ENCODE measurements around the gene ATXN7L1. TPM values are rescaled to one million over a fixed set of nuclear protein-coding genes. Genes with fewer than 3 reads are reported as not detected.

Gene ATXN7L1
- total RNA-seq, 1 experiment from 2014 or later: 29.9 TPM

DNA sequence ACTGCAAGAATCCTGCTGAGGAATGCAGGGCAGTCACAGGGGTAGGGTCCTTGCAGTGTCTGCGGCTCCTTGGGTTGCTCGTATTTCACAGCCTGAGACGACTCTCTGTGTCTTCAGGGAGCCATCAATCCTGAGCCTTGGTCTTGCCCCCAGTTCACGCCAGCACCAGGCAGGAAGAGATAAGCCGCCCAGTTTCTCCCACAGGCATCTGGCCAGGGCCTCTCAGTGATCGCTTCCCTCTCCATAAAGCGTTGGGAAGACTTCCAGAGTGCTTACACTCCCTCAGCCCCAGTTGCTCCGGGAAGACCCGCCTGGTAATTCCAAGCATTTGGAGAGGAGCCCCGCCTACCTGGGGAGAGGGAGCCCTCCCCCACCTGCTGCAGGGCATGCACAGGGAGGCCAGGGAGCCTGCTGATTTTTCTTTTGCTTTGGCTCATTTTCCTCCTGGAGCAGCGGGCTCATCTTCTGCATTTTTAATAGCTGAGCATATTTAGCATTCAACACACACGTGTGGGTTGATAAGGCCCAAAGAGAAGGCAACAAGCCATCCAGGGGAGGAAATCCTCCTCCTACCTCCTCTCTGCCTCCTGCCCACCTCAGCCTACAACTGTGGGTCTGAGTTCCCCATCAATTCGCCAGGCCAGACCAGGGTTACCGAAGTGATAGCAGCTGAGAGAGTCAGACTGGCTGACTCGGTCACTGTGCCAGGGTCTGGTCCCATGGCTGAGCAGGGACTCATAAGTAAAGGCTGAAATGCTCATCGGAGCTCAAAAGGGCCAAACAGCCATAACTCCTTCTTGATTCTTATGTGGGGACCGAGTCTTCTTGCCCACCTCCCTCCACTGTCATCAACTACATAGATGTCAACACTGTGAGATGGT lies 220.7 kb downstream of the ATXN7L1 start:
- TF ChIP-seq, protein P1, sequence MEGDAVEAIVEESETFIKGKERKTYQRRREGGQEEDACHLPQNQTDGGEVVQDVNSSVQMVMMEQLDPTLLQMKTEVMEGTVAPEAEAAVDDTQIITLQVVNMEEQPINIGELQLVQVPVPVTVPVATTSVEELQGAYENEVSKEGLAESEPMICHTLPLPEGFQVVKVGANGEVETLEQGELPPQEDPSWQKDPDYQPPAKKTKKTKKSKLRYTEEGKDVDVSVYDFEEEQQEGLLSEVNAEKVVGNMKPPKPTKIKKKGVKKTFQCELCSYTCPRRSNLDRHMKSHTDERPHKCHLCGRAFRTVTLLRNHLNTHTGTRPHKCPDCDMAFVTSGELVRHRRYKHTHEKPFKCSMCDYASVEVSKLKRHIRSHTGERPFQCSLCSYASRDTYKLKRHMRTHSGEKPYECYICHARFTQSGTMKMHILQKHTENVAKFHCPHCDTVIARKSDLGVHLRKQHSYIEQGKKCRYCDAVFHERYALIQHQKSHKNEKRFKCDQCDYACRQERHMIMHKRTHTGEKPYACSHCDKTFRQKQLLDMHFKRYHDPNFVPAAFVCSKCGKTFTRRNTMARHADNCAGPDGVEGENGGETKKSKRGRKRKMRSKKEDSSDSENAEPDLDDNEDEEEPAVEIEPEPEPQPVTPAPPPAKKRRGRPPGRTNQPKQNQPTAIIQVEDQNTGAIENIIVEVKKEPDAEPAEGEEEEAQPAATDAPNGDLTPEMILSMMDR (conservative IDR thresholded peaks at IDR 0.05; ENCODE audit: low read depth, low read length): no peak
- TF ChIP-seq EZH2 (IDR thresholded peaks at IDR 0.05; ENCODE audit: borderline replicate concordance, low read depth, low read length, poor library complexity, severe bottlenecking): no peak
- Histone ChIP-seq H3K36me3 (ENCODE audit: insufficient read depth, low read length, poor library complexity, severe bottlenecking) (peaks cover 24% of the 10 kb centered on the region), H3K9me3 (ENCODE audit: low read depth, low read length, poor library complexity, severe bottlenecking) (no peaks in the 10 kb centered on the region), H3K4me3 (ENCODE audit: low read depth, low read length, poor library complexity, severe bottlenecking) (no peak overlapping the region), H3K27me3 (replicated peaks; ENCODE audit: insufficient read depth, low read depth, low read length, poor library complexity) (no peaks in the 10 kb centered on the region), H3K27ac (ENCODE audit: low read depth, low read length, poor library complexity, severe bottlenecking) (peak overlapping the region; percentile 55), H3K4me1 (ENCODE audit: insufficient read depth, low read length, poor library complexity, severe bottlenecking) (peaks cover 50% of the 10 kb centered on the region)
- POLR2A ChIA-PET (ENCODE audit: low non-redundant PET): no interaction called here
- CTCF ChIA-PET: interaction anchor here (0.9 kb wide), 1 partner anchor 124 kb away, joined by 7 read pairs; no protein-coding TSS in a partner anchor
- BruUV-seq (replicated peaks): no TSS peak
- intact Hi-C loops (cut with micrococcal nuclease; ENCODE audit: unreplicated experiment): loop anchor here (10.0 kb wide), 2 partner anchors 219 to 279 kb away; partner anchors contain the start of gene ATXN7L1
- peak; percentile 58 for DNase-seq (ENCODE audit: low spot score)

DNA sequence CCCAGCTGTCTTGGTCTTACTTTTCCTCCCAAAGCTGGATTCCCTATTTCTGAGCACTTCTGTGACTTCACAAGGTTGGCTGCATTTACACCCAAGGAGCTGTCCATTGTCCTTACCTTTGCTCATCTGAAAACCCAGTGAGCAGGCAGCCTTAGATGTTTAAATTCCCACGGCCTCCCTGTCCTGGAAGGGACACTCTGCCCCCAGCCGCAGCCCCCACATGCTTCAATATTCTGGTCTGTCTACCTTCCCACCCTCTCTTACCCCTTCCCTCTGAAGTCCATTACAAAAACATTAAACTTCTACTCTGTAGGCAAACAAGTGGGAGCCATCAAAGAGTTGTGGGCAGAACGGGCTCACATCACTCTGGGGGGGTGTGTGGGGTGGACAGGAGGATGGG lies 221.3 kb downstream of the ATXN7L1 start:
- Histone ChIP-seq H3K27me3 (replicated peaks; ENCODE audit: insufficient read depth, low read depth, low read length, poor library complexity) (no peaks in the 10 kb centered on the region), H3K4me1 (ENCODE audit: insufficient read depth, low read length, poor library complexity, severe bottlenecking) (peaks cover 56% of the 10 kb centered on the region), H3K27ac (ENCODE audit: low read depth, low read length, poor library complexity, severe bottlenecking) (peak overlapping the region; percentile 55), H3K36me3 (ENCODE audit: insufficient read depth, low read length, poor library complexity, severe bottlenecking) (peaks cover 25% of the 10 kb centered on the region), H3K9me3 (ENCODE audit: low read depth, low read length, poor library complexity, severe bottlenecking) (no peaks in the 10 kb centered on the region), H3K4me3 (ENCODE audit: low read depth, low read length, poor library complexity, severe bottlenecking) (no peak overlapping the region)
- no TSS peak for BruUV-seq (replicated peaks)
- CTCF ChIA-PET: interaction anchor here (0.5 to 0.9 kb wide), 3 partner anchors 34 to 278 kb away, joined by 3 to 7 read pairs (median 5); no protein-coding TSS in a partner anchor
- TF ChIP-seq, protein P1 (conservative IDR thresholded peaks at IDR 0.05; ENCODE audit: low read depth, low read length): no peak
- TF ChIP-seq EZH2 (IDR thresholded peaks at IDR 0.05; ENCODE audit: borderline replicate concordance, low read depth, low read length, poor library complexity, severe bottlenecking): no peak
- DNase-seq (ENCODE audit: low spot score): no peak
- intact Hi-C loops (cut with micrococcal nuclease; ENCODE audit: unreplicated experiment): loop anchor here (10.0 kb wide), 2 partner anchors 220 to 280 kb away; partner anchors contain the start of gene ATXN7L1
- POLR2A ChIA-PET (ENCODE audit: low non-redundant PET): interaction anchor here (0.7 kb wide), 1 partner anchor 13 kb away, joined by 6 read pairs; no protein-coding TSS in a partner anchor

DNA sequence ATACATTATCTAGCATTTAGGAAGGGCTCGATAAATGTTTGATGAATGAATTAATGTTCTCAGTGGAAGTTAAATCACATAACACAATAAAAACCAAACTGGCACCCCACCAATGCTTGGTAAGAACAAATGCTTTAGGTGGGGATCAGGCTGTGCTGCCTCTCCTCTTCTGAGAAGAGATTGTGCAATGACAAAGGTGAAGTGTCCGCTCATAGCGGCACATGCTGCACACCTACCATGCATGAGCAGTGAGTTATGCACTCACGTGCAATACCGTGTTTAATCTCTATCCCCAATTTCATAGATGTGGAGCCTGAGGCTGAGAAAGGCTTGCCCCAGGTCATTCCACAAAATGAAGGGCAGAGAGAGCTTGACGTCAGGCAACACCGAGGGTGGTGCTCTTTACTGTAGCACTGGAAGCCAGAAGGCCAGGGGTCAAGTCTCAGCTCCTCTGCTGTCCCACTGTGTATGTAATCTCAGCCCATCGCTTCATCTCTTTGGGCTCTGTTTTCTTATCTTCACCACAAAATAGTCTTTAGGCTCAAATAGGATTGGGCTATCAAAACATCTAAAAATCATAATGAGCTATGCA lies 222.2 kb downstream of the ATXN7L1 start:
- H3K36me3 ChIP-seq (ENCODE audit: insufficient read depth, low read length, poor library complexity, severe bottlenecking): peaks cover 20% of the 10 kb centered on the region
- H3K27me3 ChIP-seq (replicated peaks; ENCODE audit: insufficient read depth, low read depth, low read length, poor library complexity): no peaks in the 10 kb centered on the region
- no peak for DNase-seq (ENCODE audit: low spot score)
- intact Hi-C loops (cut with micrococcal nuclease; ENCODE audit: unreplicated experiment): loop anchor here (5.0 to 10.0 kb wide), 5 partner anchors 38 to 498 kb away; partner anchors contain the start of gene ATXN7L1
- H3K4me1 ChIP-seq (ENCODE audit: insufficient read depth, low read length, poor library complexity, severe bottlenecking): peaks cover 65% of the 10 kb centered on the region
- peak overlapping the region; percentile 24 for H3K27ac ChIP-seq (ENCODE audit: low read depth, low read length, poor library complexity, severe bottlenecking)
- no TSS peak for BruUV-seq (replicated peaks)
- ChIA-PET POLR2A (ENCODE audit: low non-redundant PET) (no interaction called here), CTCF (interaction anchor here (0.5 to 0.9 kb wide), 4 partner anchors 35 to 163 kb away, joined by 3 to 7 read pairs (median 4); no protein-coding TSS in a partner anchor)
- no peaks in the 10 kb centered on the region for H3K9me3 ChIP-seq (ENCODE audit: low read depth, low read length, poor library complexity, severe bottlenecking)
- H3K4me3 ChIP-seq (ENCODE audit: low read depth, low read length, poor library complexity, severe bottlenecking): no peak overlapping the region
- TF ChIP-seq, protein P1 (conservative IDR thresholded peaks at IDR 0.05; ENCODE audit: low read depth, low read length): no peak
- no peak for TF ChIP-seq EZH2 (IDR thresholded peaks at IDR 0.05; ENCODE audit: borderline replicate concordance, low read depth, low read length, poor library complexity, severe bottlenecking)
